OCI-LY7 (cell line): ENCODE results near the gene ALKAL2. TPM values are rescaled to one million over a fixed set of nuclear protein-coding genes. Genes with fewer than 3 reads are reported as not detected.

Source experiments
- BruUV-seq: library from RNA; stranded (reverse); fragments of 400-500 nt; replicated peaks from 2 replicates; lab custom pipeline; 2021; lab: Mats Ljungman, UMichigan
- CTCF ChIA-PET: fragments of 300-600 bp; sonication (Branson Sonifier 250); formaldehyde crosslinking; loops from one replicate; lab custom pipeline; 2022; ENCODE audit warnings: antibody characterized with exemption; ENCODE audit not compliant: unreplicated experiment; lab: Charles Lee
- POLR2A ChIA-PET: fragments of 300-600 bp; sonication (Branson Sonifier 250); formaldehyde crosslinking; loops from one replicate; lab custom pipeline; 2022; ENCODE audit warnings: antibody characterized with exemption; lab: Charles Lee
- DNase-seq: peaks from one replicate; pipeline ENCODE4 v3.0.0-alpha.2; 2015; ENCODE audit warnings: low spot score
- H2AFZ ChIP-seq: fragments of 200-600 bp; sonication (generic), shearing (Covaris generic); 2 replicates; pipeline ENCODE4 v1.6.1; 2014; ENCODE audit warnings: mild to moderate bottlenecking, antibody characterized with exemption, low read length, moderate library complexity
- H3K27ac ChIP-seq: fragments of 200-600 bp; sonication (generic); 2 replicates; pipeline ENCODE4 v1.5.1; 2014; ENCODE audit warnings: mixed run types, low read depth, mild to moderate bottlenecking, moderate library complexity, low read length, inconsistent platforms; ENCODE audit not compliant: poor library complexity, severe bottlenecking
- H3K36me3 ChIP-seq: fragments of 200-600 bp; sonication (generic); 2 replicates; pipeline ENCODE4 v1.6.1; 2014; ENCODE audit warnings: mild to moderate bottlenecking, antibody characterized with exemption, low read length, moderate library complexity, mixed read lengths; ENCODE audit not compliant: insufficient read depth
- H3K4me1 ChIP-seq: fragments of 200-600 bp; sonication (generic); 2 replicates; pipeline ENCODE4 v1.5.1; 2014; ENCODE audit warnings: mild to moderate bottlenecking, low read length; ENCODE audit not compliant: insufficient read depth, poor library complexity, severe bottlenecking
- H3K4me2 ChIP-seq: fragments of 200-600 bp; sonication (generic); 2 replicates; pipeline ENCODE4 v1.6.1; 2014; ENCODE audit warnings: mild to moderate bottlenecking, low read length
- H3K4me3 ChIP-seq: fragments of 200-600 bp; sonication (generic); 2 replicates; pipeline ENCODE4 v1.5.1; 2014; ENCODE audit warnings: mild to moderate bottlenecking, low read depth, low read length; ENCODE audit not compliant: poor library complexity, severe bottlenecking
- H3K79me2 ChIP-seq: fragments of 200-600 bp; sonication (generic); 2 replicates; pipeline ENCODE4 v1.6.1; 2016; ENCODE audit warnings: low read depth, mild to moderate bottlenecking, low read length, moderate library complexity, mixed read lengths; ENCODE audit not compliant: insufficient read depth
- H3K9me2 ChIP-seq: fragments of 200-600 bp; sonication (generic); 2 replicates; pipeline ENCODE4 v1.6.1; 2016; ENCODE audit warnings: mild to moderate bottlenecking, low read length, mixed read lengths; ENCODE audit not compliant: insufficient read depth
- H3K9me3 ChIP-seq: fragments of 200-600 bp; sonication (generic); 2 replicates; pipeline ENCODE4 v1.6.1; 2014; ENCODE audit warnings: mild to moderate bottlenecking, mixed run types, low read length, mixed read lengths
- H4K20me1 ChIP-seq: fragments of 200-600 bp; sonication (generic); 2 replicates; pipeline ENCODE4 v1.6.1; 2014; ENCODE audit warnings: mild to moderate bottlenecking, antibody characterized with exemption, low read length, moderate library complexity, mixed read lengths; ENCODE audit not compliant: insufficient read depth
- CTCF ChIP-seq: fragments of 200-600 bp; sonication (generic); conservative IDR thresholded peaks from 2 replicates; pipeline ENCODE4 v1.5.1; 2014; ENCODE audit warnings: mild to moderate bottlenecking, antibody characterized with exemption, low read length, moderate library complexity, mixed read lengths
- EZH2phosphoT487 ChIP-seq: fragments of 200-600 bp; sonication (generic); IDR thresholded peaks from 2 replicates; pipeline ENCODE4 v1.6.1; 2018; ENCODE audit warnings: low read depth, borderline replicate concordance, mild to moderate bottlenecking, mixed run types, antibody characterized with exemption, low read length, moderate library complexity, mixed read lengths
- intact Hi-C: fragments of 100-400 bp; cut with micrococcal nuclease; formaldehyde crosslinking; loops from one replicate; pipeline ENCODE4 v1.10.0; 2022; ENCODE audit not compliant: unreplicated experiment
- total RNA-seq, 2 experiments: library from RNA; depleted of rRNA in 1 of 2; stranded (reverse); fragments of >200 nt in 1 of 2; shearing (Covaris generic) in 1 of 2; gene quantifications; 2 replicates each; pipeline ENCODE4 v1.2.3, GENCODE V29; 2014 to 2022

ALKAL2 gene
- total RNA-seq, 2 experiments from 2014 or later = not detected

- DNase-seq = no peak
- Histone ChIP-seq H3K4me2 (no peak overlapping the region), H2AFZ (no peak overlapping the region), H3K79me2 (no peaks in the 10 kb centered on the region), H3K27ac (no peak overlapping the region), H3K9me3 (no peaks in the 10 kb centered on the region), H3K36me3 (no peaks in the 10 kb centered on the region), H3K4me1 (no peaks in the 10 kb centered on the region), H4K20me1 (no peaks in the 10 kb centered on the region), H3K9me2 (no peaks in the 10 kb centered on the region), H3K4me3 (no peak overlapping the region)
- BruUV-seq = no TSS peak
- intact Hi-C loops = no loop called here
- POLR2A ChIA-PET = no interaction called here
- CTCF ChIA-PET = no interaction called here
- TF ChIP-seq EZH2phosphoT487 = no peak
- TF ChIP-seq CTCF = no peak
Measured at GRCh38 chr2:233030-233429, 54.9 kb downstream of the ALKAL2 start.

- H3K9me3 ChIP-seq = no peaks in the 10 kb centered on the region
- H3K36me3 ChIP-seq = no peaks in the 10 kb centered on the region
- BruUV-seq = no TSS peak
- no peak for DNase-seq
- ChIA-PET CTCF (no interaction called here), POLR2A (interaction anchor here (0.7 kb wide), 2 partner anchors 108 to 1876 kb away, joined by 3 read pairs; no protein-coding TSS in a partner anchor)
- H3K4me2 ChIP-seq = no peak overlapping the region
- TF ChIP-seq CTCF = no peak
- TF ChIP-seq EZH2phosphoT487 = no peak
- H3K27ac ChIP-seq = no peak overlapping the region
- no peaks in the 10 kb centered on the region for H3K4me1 ChIP-seq
- no peaks in the 10 kb centered on the region for H4K20me1 ChIP-seq
- intact Hi-C loops = no loop called here
- no peaks in the 10 kb centered on the region for H3K9me2 ChIP-seq
- H3K4me3 ChIP-seq = no peak overlapping the region
- H2AFZ ChIP-seq = no peak overlapping the region
- H3K79me2 ChIP-seq = no peaks in the 10 kb centered on the region
Measured at GRCh38 chr2:231521-232185, 56.2 kb downstream of the ALKAL2 start.

Other genes starting within 250 kb of the ALKAL2 start
- not detected in 2 replicates for gene FAM110C, start 241.6 kb downstream of the ALKAL2 start, total RNA-seq (2014; rRNA removed; shearing (Covaris generic))
- gene FAM110C, start 241.6 kb downstream of the ALKAL2 start, total RNA-seq (2022) = not detected in 2 replicates
- gene SH3YL1, start 24.1 kb downstream of the ALKAL2 start, total RNA-seq (2014; rRNA removed; shearing (Covaris generic)) = 20.3 and 30.9 TPM in 2 replicates
- gene SH3YL1, start 24.1 kb downstream of the ALKAL2 start, total RNA-seq (2022) = 21.3 and 26.6 TPM in 2 replicates
- 124 and 126 TPM in 2 replicates for gene ACP1, start 23.1 kb downstream of the ALKAL2 start, total RNA-seq (2014; rRNA removed; shearing (Covaris generic))
- gene ACP1, start 23.1 kb downstream of the ALKAL2 start, total RNA-seq (2022) = 99.0 and 114 TPM in 2 replicates